RWPE2 (cell line): Measurements from ENCODE around the gene HOXB4.

Experiments used
- ATAC-seq: fragments of 200-7000 bp; cut with Tn5 transposase; 3 replicates; pipeline ENCODE4 v1.9.1; 2021; ENCODE audit warnings: low read depth
- DNase-seq: peaks from one replicate; pipeline ENCODE4 v3.0.0-alpha.2; 2020; ENCODE audit warnings: low spot score
- H3K27ac ChIP-seq: fragments of 450-650 bp; 2 replicates; pipeline ENCODE4 v1.5.1; 2017; ENCODE audit warnings: mild to moderate bottlenecking; ENCODE audit not compliant: poor library complexity, severe bottlenecking
- H3K27me3 ChIP-seq: fragments of 250-450 bp; sonication (Bioruptor Pico); 2 replicates; pipeline ENCODE4 v1.5.1; 2021; ENCODE audit warnings: mild to moderate bottlenecking, moderate library complexity; ENCODE audit not compliant: insufficient read depth, poor library complexity, severe bottlenecking
- H3K36me3 ChIP-seq: fragments of 250-450 bp; sonication (Bioruptor Pico); 2 replicates; pipeline ENCODE4 v1.5.1; 2020; ENCODE audit warnings: low read depth, mild to moderate bottlenecking, moderate library complexity
- H3K4me1 ChIP-seq: fragments of 250-450 bp; sonication (Bioruptor Pico); 2 replicates; pipeline ENCODE4 v1.5.1; 2021; ENCODE audit warnings: mild to moderate bottlenecking, moderate library complexity; ENCODE audit not compliant: insufficient read depth, poor library complexity, severe bottlenecking
- H3K4me3 ChIP-seq: fragments of 250-450 bp; sonication (Bioruptor Pico); 2 replicates; pipeline ENCODE4 v1.5.1; 2021; ENCODE audit warnings: mild to moderate bottlenecking, moderate library complexity; ENCODE audit not compliant: severe bottlenecking
- H3K9me3 ChIP-seq: fragments of 250-450 bp; sonication (Bioruptor Pico); 2 replicates; pipeline ENCODE4 v1.5.1; 2021; ENCODE audit warnings: mild to moderate bottlenecking, moderate library complexity; ENCODE audit not compliant: severe bottlenecking
- TF ChIP-seq, protein P1 (sequence below): fragments of 450-650 bp; IDR thresholded peaks from one replicate; pipeline ENCODE4 v1.5.1; 2017; ENCODE audit warnings: mild to moderate bottlenecking, moderate library complexity; ENCODE audit not compliant: poor library complexity, severe bottlenecking

The HOXB4 gene

DNA sequence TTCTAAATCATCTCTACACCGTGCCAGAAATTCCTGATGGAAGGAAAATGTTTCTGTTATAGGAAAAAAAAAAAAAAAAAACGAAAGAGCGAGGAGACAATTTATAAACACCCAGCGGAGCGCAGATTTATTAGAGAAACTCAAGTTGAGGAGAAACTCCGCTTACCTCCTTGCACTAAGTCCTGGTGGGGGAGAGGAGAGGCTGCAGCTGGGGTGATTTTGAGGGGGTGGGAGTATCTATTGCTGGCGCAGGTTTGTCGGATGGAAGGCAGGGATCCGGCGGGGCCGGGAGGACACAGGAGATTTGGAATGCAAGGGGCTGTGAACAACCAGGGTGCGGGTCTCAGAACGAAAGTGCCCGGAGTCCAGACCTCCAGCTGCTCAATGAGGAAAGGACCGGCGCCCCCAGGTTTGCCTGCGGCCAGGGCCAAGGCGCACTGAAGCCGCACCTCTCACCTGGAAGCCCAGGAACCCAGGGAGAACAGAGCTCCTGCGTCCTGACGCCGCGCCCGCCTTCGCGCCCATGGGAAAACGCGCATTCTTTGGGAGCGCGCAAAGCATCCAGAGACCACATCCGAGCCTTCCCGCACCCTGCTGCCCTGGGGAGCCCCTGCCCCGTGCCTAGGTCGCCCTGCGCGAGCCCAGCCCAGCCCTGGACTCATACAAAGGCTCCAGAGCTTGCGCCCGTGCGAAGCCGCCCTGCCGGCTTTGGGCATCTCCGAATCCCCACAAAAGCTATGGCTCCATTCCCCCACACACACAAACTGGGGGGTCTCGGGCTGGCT is 39.5 kb upstream of the HOXB4 start:
- TF ChIP-seq, protein P1, sequence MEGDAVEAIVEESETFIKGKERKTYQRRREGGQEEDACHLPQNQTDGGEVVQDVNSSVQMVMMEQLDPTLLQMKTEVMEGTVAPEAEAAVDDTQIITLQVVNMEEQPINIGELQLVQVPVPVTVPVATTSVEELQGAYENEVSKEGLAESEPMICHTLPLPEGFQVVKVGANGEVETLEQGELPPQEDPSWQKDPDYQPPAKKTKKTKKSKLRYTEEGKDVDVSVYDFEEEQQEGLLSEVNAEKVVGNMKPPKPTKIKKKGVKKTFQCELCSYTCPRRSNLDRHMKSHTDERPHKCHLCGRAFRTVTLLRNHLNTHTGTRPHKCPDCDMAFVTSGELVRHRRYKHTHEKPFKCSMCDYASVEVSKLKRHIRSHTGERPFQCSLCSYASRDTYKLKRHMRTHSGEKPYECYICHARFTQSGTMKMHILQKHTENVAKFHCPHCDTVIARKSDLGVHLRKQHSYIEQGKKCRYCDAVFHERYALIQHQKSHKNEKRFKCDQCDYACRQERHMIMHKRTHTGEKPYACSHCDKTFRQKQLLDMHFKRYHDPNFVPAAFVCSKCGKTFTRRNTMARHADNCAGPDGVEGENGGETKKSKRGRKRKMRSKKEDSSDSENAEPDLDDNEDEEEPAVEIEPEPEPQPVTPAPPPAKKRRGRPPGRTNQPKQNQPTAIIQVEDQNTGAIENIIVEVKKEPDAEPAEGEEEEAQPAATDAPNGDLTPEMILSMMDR, result no peak
- H3K4me3 ChIP-seq, result no peak overlapping the region
- H3K27me3 ChIP-seq, result peaks cover 76% of the 10 kb centered on the region
- H3K36me3 ChIP-seq, result no peaks in the 10 kb centered on the region
- no peak overlapping the region for H3K27ac ChIP-seq
- ATAC-seq (no peak), DNase-seq (peak; percentile 50)
- H3K9me3 ChIP-seq, result no peaks in the 10 kb centered on the region
- peaks cover 4% of the 10 kb centered on the region for H3K4me1 ChIP-seq

DNA sequence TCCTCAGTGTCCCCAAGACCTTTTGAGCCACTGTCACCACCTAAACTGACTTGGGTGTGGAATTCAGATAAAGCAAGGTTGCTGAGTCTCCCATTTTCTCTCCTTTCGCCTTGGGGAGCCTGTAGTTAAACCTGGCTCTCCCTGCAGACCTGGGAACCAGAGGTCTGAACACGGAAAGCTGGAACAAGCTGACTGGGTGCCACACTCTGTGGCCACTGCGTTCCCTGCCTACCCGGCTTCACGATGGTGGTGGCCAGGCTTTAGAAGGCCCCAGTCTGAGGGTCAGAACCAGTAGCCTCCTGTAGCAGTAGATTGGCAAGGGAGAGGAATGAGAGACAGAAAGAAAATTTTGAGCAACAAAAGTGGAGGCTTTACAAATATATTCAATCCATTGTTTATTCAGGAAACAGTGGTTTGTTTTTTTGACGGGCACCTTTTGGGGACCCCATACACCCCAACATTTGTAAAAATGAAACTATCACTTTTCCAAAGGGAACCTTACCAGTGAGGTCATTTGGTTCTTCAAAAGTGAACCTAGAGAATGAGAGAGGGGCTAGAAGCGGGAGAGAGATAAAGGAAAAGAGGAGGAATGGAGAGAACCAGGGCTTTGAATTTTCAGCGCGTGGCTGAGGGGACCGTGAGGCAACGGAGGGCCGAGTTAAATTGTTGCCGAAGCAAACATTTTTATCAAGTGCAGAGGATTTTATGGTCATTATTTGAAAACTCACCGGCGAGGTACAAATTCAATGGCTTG is 38.7 kb upstream of the HOXB4 start:
- TF ChIP-seq, protein P1, result no peak
- H3K9me3 ChIP-seq, result no peaks in the 10 kb centered on the region
- ATAC-seq (no peak), DNase-seq (peak; percentile 17)
- no peak overlapping the region for H3K27ac ChIP-seq
- peaks cover 4% of the 10 kb centered on the region for H3K4me1 ChIP-seq
- no peaks in the 10 kb centered on the region for H3K36me3 ChIP-seq
- no peak overlapping the region for H3K4me3 ChIP-seq
- peaks cover 69% of the 10 kb centered on the region for H3K27me3 ChIP-seq

DNA sequence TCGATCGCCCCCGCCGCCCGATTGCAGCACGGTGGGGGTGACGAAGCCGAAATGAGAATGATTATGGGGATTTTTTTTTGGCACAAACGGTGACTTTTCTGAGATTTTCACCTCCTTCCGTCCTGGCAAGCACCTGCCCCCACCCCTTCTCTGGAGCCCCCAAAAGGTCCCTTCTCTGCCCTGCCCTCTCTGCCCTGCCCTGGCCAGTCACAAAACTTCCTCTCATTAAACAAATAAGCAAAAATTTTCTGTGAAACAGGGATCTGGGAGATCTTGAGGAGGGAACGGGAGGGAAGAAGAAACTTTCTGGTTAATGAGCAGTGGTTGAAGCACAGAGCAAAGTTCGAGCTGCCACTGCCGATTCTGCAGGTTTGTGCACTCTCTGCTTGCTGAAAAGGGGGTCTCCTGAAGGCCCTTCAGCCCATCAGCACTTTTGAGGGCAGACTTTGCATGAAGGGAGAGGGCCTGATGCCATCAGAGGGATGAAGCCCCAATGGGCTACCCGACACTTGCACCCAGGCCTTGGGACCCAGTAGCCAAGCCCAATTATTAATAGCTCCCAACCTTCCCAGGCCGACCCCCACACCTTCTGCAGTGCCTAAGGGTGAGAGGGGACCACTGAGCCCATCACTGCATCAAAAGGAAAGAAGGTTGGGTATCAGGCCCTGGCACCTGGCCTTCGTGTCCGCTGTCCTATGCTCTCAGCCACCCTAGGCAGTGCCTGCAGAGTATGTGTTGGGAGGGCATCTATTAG is 38.0 kb upstream of the HOXB4 start:
- ATAC-seq, result no peak
- Histone ChIP-seq H3K4me3 (no peak overlapping the region), H3K36me3 (no peaks in the 10 kb centered on the region), H3K27me3 (peaks cover 69% of the 10 kb centered on the region), H3K4me1 (peaks cover 4% of the 10 kb centered on the region), H3K9me3 (no peaks in the 10 kb centered on the region), H3K27ac (no peak overlapping the region)
- DNase-seq, result peak; percentile 25
- TF ChIP-seq, protein P1, result no peak

DNA sequence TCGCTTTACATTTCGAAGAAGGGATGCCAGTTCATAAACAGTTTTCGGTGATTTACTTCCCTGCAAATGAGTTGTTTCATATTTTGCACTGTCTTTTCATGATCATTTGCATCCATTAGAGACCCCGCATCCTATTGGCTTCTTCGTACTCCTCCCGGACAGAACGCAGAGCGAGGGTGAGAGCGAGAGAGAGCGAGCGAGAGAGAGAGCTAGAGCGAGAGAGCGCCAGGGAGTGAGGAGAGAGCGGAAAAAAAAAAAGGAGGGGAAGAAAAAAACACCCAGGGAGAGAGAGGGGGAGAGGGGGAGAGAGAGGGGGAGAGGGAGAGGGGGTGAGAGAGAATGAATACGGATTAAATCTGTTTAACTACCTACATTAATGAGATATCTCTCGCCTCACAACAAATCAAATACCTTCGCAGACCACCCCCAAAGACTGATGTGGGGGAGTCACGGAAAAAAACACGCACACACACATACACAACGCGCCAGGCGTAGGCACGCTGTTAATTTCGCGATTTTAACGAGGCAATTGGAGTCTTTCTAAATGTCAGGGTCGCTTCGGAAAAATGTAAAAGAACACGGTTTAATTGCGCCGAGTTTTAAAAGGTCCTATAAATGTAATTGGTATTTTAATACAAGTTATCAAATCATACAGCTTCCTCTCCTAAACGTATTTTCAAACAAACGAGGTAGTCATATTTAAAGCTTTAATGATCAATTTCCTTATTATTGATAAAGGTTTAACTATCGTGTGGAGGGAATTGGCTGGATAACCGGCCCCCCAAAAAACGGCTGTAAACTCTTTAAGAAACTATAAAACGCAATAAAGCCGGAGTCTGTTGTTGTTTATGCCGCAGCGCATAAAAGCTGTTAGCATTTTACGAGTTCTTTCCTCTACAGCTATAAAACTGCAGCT is 37.2 kb upstream of the HOXB4 start, which contains the start of gene HOXB8:
Gene HOXB8, minus strand, starts transcription at position 246 of the 916 bp plus-strand sequence. CDS start 588 bp downstream, outside the sequence.
- Histone ChIP-seq H3K36me3 (no peaks in the 10 kb centered on the region), H3K27ac (no peak within 1 kb of the TSS), H3K4me1 (peaks cover 4% of the 10 kb centered on the region), H3K4me3 (no peak within 1 kb of the TSS), H3K27me3 (peaks cover 68% of the 10 kb centered on the region), H3K9me3 (no peaks in the 10 kb centered on the region)
- TF ChIP-seq, protein P1, result no peak
- no peak for DNase-seq
- ATAC-seq, result no peak
